GM12891 (cell line): ENCODE measurements around the gene CCDC152.

Experiments
- DNase-seq: peaks from one replicate; pipeline ENCODE4 v3.0.0; 2011; ENCODE audit warnings: low spot score; ENCODE audit not compliant: insufficient read length
- FAIRE-seq: peaks from 2 replicates; lab custom pipeline; 2011; peaks lifted over from hg19 to GRCh38; lab: Jason Lieb, UNC
- PAX5 ChIP-seq: IDR thresholded peaks from 2 replicates; pipeline ENCODE4 v1.6.1; 2011; ENCODE audit warnings: low read length, moderate library complexity, mild to moderate bottlenecking; ENCODE audit not compliant: insufficient read depth, severe bottlenecking
- POLR2A ChIP-seq: IDR thresholded peaks from 2 replicates; pipeline ENCODE4 v1.6.1; 2011; ENCODE audit warnings: low read depth, low read length, control low read depth
- POLR2AphosphoS5 ChIP-seq: IDR thresholded peaks from 2 replicates; pipeline ENCODE4 v1.6.1; 2011; ENCODE audit warnings: low read depth, low read length, control low read depth
- POU2F2 ChIP-seq: IDR thresholded peaks from 2 replicates; pipeline ENCODE4 v1.6.1; 2011; ENCODE audit warnings: low read depth, mild to moderate bottlenecking, control low read depth, low read length, moderate library complexity
- SPI1 ChIP-seq: IDR thresholded peaks from 2 replicates; pipeline ENCODE4 v1.6.1; 2011; ENCODE audit warnings: low read depth, low read length, control low read depth
- TAF1 ChIP-seq: IDR thresholded peaks from 2 replicates; pipeline ENCODE4 v1.6.1; 2011; ENCODE audit warnings: low read depth, low read length, control low read depth

Gene CCDC152

DNA sequence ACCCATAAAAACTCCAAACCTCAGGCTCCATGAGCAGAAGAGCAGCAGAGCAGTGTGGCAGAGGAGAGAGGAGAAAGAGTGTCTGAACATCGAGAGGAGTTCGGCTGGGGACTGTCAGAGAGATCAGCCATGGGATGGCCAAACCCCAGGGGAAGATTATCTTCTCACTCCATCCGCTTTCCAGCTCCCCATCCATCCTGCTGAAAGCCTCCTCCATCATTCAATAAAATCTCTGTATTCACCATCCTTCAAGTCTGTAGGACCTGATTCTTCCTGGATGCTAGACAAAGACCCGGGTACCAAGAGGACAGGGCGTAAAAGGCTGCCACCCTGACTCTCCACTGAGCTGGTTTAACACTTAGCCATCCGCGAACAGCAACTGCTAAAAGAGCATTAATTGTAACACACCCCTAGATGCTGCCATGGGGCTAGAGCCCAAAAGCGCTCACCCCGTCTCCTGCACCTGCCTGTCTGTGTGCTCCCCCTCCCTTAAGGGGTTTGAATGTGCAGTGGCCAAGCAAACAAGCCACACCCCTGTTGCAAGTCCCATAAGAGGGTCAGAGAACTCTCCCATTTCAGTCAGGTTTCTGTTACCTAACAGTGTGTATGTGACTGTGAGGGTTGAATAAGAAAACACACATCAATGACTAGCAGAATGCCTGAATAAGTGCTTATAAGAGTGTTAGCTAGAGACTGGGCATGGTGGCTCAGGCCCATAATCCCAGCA, 69.0 kb downstream of the CCDC152 start:
- no peak for TF ChIP-seq PAX5
- TF ChIP-seq POU2F2: no peak
- TF ChIP-seq TAF1: no peak
- no peak for TF ChIP-seq SPI1
- TF ChIP-seq POLR2AphosphoS5: no peak
- TF ChIP-seq POLR2A: no peak
- DNase-seq (no peak), FAIRE-seq (no peak)

DNA sequence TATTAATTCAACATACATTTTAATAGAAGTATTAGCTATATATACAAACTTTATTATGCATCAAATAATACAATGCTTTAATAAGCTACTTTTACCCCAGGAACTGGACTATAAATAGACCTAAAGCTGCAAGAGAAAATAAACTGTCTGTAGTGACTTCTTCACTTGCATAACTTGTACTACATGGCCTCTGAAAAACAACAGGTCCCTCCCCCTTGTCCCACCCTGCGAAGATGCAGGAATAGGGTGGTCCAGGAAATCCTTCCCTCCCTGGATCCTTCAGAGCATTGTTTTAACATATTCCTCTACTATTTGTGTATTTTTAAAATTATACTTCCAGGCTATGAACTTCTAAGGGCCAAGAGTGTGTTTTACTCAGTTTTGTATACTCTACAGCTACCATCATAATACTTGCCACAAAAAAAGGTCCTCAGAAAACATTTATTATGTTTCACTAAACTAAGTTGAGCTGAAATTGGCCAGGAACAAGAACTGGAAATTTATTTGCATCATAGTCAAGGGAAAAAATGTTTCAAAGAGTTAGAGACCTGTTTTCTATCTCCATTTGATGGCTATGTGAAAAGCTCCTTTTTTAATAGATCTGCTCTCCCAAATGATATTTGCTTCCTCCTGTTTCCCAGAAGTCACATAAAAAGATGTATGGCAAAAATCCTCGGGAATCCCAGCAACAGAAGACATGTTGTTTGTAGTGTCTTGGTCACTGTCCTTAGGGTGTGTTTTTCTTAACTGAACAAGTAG, 70.3 kb downstream of the CCDC152 start:
- no peak for TF ChIP-seq POLR2A
- no peak for TF ChIP-seq SPI1
- TF ChIP-seq TAF1: no peak
- TF ChIP-seq POU2F2: no peak
- TF ChIP-seq PAX5: no peak
- no peak for TF ChIP-seq POLR2AphosphoS5
- no peak for FAIRE-seq
- DNase-seq: no peak

DNA sequence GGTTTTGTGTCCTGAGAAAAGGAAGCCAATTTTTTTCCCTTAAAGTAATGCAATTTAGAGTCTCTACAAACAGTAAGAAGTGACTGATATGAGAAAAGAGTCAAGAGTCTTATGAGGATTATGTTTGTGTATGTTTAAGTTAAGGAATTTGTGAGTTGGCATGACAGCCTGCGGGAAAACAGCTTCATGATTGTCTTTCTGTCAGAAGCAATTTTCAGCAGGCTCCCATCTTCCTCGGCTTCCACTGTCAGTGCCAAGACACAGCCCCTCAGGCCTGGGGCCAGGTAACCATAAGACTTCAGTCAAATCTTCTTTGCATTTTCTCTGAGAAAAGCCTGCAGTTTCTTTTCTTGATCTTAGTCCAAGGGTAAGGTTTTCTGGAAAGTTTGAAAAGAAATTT, 72.1 kb downstream of the CCDC152 start:
- TF ChIP-seq PAX5 (no peak), POLR2AphosphoS5 (no peak), POU2F2 (no peak), SPI1 (no peak), POLR2A (no peak), TAF1 (no peak)
- DNase-seq: no peak
- no peak for FAIRE-seq

DNA sequence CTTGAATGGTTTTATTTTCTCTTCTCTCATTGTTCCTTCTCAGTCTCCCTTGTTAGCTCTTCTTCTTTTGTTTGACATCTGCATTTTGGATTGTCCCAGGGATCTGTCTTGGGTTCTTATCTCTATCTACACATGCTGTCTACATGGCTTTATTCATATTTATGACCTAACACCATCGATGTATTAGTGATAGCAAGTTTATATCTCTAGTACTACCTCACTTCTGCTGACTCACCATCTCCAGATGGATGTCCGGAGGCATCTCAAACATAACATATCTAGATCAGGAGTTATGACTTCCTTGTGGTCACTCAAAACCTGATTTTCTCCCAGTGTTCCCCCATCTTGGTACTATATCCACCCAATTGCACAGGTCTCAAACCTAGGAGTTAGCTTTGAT, 74.3 kb downstream of the CCDC152 start:
- DNase-seq (no peak), FAIRE-seq (no peak)
- TF ChIP-seq TAF1: no peak
- TF ChIP-seq PAX5: no peak
- no peak for TF ChIP-seq POLR2AphosphoS5
- no peak for TF ChIP-seq SPI1
- TF ChIP-seq POU2F2: no peak

DNA sequence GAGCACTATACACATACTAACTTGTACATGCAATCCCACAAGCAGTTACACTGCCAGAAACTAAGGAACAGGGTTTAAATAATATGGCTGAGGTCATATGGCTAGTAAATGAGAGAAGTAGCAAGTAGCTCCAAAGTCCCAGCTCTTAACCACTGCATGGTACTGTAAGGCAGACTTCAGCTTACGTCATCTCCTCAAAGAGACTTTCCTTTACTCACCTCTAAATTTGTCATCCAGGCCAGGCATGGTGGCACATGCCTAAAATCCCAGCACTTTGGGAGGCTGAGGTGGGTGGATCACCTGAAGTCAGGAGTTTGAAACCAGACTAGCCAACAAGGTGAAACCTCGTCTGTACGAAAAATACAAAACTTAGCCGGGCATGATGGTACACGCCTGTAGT, 75.4 kb downstream of the CCDC152 start:
- TF ChIP-seq SPI1: no peak
- no peak for TF ChIP-seq POU2F2
- TF ChIP-seq POLR2AphosphoS5: no peak
- no peak for TF ChIP-seq PAX5
- TF ChIP-seq POLR2A: no peak
- no peak for TF ChIP-seq TAF1
- FAIRE-seq (no peak), DNase-seq (no peak)

DNA sequence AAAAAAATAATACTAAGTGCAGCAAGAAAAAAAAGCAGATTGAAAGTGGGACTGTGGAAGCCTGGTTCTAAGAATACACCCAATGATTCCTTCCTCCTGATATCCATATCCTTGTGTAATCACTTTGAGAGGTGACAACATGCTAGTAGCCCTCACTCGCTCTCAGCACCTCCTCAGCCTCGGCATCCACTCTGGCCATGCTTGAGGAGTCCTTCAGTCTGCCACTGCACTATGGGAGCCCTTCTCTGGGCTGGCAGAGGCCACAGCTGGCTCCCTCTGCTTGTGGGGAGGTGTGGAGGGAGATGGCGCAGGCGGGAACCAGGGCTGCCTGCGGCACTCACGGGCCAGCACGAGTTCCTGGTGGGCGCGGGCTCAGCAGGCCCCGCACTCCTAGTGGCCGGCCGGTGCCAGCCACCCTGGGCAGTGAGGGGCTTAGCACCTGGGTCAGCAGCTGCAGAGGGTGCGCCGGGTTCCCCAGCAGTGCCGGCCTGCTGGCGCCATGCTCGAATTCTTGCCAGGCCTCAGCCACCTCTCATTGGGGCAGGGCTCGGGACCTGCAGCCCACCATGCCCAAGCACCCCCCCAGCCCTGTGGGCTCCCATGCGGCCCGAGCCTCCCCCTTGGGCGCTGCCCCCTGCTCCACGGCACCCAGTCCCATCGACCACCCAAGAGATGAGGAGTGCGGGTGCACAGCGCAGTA, 79.6 kb downstream of the CCDC152 start:
- DNase-seq: no peak
- no peak for TF ChIP-seq PAX5
- no peak for TF ChIP-seq TAF1
- TF ChIP-seq SPI1: no peak
- no peak for TF ChIP-seq POLR2AphosphoS5
- TF ChIP-seq POLR2A: no peak
- no peak for TF ChIP-seq POU2F2
- no peak for FAIRE-seq

DNA sequence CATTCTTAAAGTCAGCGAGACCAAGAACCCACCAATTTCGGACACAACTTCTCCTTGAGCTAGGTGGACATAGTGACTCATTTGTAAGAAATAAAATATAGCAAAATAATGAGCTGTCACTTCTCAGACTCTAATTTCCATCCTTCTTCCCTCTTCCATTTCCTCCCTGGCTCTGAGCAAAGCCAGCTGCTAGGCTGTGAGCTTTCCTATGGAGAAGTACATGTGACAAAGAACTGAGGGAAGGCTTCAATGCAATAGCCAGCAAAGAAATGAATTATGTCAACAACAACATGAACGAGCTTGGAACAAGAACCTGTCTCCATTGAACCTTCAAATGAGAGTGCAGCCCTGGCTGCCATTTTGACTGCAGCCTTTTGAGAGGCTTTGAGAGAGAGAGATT, 81.0 kb downstream of the CCDC152 start:
- DNase-seq: no peak
- TF ChIP-seq SPI1 (no peak), PAX5 (no peak), POLR2A (no peak), POLR2AphosphoS5 (no peak), POU2F2 (no peak), TAF1 (no peak)
- no peak for FAIRE-seq

DNA sequence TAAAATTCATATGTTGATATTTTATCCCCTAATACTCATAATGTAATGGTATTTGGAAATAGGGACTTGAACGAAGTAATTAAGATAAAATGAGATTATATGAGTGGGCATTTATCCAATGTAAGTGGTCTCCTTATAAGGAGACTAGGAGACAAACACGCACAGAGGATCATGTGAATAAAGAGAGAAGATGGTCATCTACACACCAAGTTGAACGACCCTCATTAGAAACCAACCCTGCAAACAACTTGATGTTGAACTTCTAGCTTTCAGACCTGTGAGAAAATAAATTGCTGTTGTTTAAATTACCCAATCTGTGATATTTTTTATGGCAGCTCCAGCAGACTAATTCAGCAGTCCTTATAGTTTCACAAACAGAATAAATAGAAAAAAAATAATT, 82.6 kb downstream of the CCDC152 start:
- no peak for TF ChIP-seq POLR2A
- TF ChIP-seq PAX5: no peak
- TF ChIP-seq POU2F2: no peak
- no peak for TF ChIP-seq POLR2AphosphoS5
- no peak for TF ChIP-seq TAF1
- TF ChIP-seq SPI1: no peak
- FAIRE-seq: no peak
- DNase-seq: no peak

DNA sequence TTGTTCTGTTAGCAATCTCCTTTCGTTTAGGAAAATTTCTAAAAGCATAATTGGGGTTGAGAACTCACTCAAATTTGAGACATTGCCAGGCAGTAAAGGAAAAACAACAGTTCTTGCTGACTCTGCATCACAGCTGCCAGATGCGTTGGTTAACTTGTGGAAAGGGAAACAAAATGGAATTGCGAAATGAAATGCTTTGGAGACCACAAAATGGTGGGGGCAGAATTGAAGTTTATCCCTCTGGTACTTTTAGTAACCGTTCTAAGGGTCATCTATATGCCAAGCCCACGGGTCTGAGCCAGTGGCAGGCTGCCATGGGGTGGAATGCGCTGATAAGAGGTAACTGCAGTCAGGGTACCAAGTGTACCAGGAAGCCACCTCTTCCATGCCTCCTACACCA, 83.7 kb downstream of the CCDC152 start:
- TF ChIP-seq POLR2AphosphoS5 (no peak), POU2F2 (no peak), PAX5 (no peak), POLR2A (no peak), TAF1 (no peak), SPI1 (no peak)
- no peak for FAIRE-seq
- DNase-seq: no peak
